ENCODE measurements around the gene ELMO2.

ELMO2 gene

GRCh38 chr20:46406200-46406985 lies at the start of gene ELMO2:
Gene ELMO2, minus strand, starts transcription at chr20:46406615. Its CDS starts 12,133 bp downstream, at chr20:46394482.
- DNase-seq: peak; percentile 98

GRCh38 chr20:46455729-46456128 lies 49.3 kb upstream of the ELMO2 start:
- DNase-seq: no peak

GRCh38 chr20:46446851-46447250 lies 40.4 kb upstream of the ELMO2 start:
- DNase-seq: no peak

- no peak for DNase-seq
These were observed 33.4 kb upstream of the ELMO2 start for GRCh38 chr20:46439837-46440236.

- no peak for DNase-seq
These were observed 31.8 kb upstream of the ELMO2 start for GRCh38 chr20:46438156-46438750.

- DNase-seq: no peak
These were observed 28.7 kb upstream of the ELMO2 start for GRCh38 chr20:46435146-46435545.

GRCh38 chr20:46434597-46434996 lies 28.2 kb upstream of the ELMO2 start:
- no peak for DNase-seq

- DNase-seq: no peak
These were observed 26.6 kb upstream of the ELMO2 start for GRCh38 chr20:46433051-46433450.

GRCh38 chr20:46430921-46431712 lies 24.7 kb upstream of the ELMO2 start:
- no peak for DNase-seq

GRCh38 chr20:46427384-46427783 lies 21.0 kb upstream of the ELMO2 start:
- DNase-seq: no peak

- DNase-seq: no peak
These were observed 17.6 kb upstream of the ELMO2 start for GRCh38 chr20:46423882-46424482.

GRCh38 chr20:46423342-46423741 lies 16.9 kb upstream of the ELMO2 start:
- no peak for DNase-seq

GRCh38 chr20:46420878-46421277 lies 14.5 kb upstream of the ELMO2 start:
- DNase-seq: no peak

- no peak for DNase-seq
These were observed 13.5 kb upstream of the ELMO2 start for GRCh38 chr20:46419882-46420281.

- no peak for DNase-seq
These were observed 10.4 kb upstream of the ELMO2 start for GRCh38 chr20:46416839-46417238.

GRCh38 chr20:46416421-46416820 lies 10.0 kb upstream of the ELMO2 start:
- no peak for DNase-seq

GRCh38 chr20:46415773-46416172 lies 9.4 kb upstream of the ELMO2 start:
- no peak for DNase-seq

GRCh38 chr20:46414608-46415007 lies 8.2 kb upstream of the ELMO2 start:
- no peak for DNase-seq

GRCh38 chr20:46411637-46412036 lies 5.2 kb upstream of the ELMO2 start:
- DNase-seq: no peak

- no peak for DNase-seq
These were observed 1.9 kb upstream of the ELMO2 start for GRCh38 chr20:46408281-46408731.

GRCh38 chr20:46407671-46407996 lies 1.2 kb upstream of the ELMO2 start:
- DNase-seq: no peak

- peak; percentile 94 for DNase-seq
These were observed 713 bp upstream of the ELMO2 start for GRCh38 chr20:46406986-46407670.

GRCh38 chr20:46402331-46402811 lies 4.0 kb downstream of the ELMO2 start:
- DNase-seq: no peak

Data from stimulated activated naive CD4-positive, alpha-beta T cell treated with Interleukin-2 at 50 U/mL for 16 hours (primary cell).